ENCODE measurements around the gene DLG2. TPM values are rescaled to one million over a fixed set of nuclear protein-coding genes. Genes with fewer than 3 reads are reported as not detected.

The DLG2 gene
- total and polyA plus RNA-seq, 2 donors (not counting 3 experiments of a cell fraction or from before 2014, with no cell fraction given), result 0.15 to 1.1 TPM

GRCh38 chr11:85526564-85526963, 100.6 kb downstream of the DLG2 start:
- no peak for FAIRE-seq
- no peak for DNase-seq (ENCODE audit: low read depth, low spot score)
- intact Hi-C loops (cut with micrococcal nuclease), result no loop called here
- Histone ChIP-seq H3K27ac (ENCODE audit: insufficient read depth, low read depth, low read length) (no peak overlapping the region), H3K4me3 (replicated peaks in 1 of 3; ENCODE audit: insufficient read depth in 1 of 3, low read depth in 1 of 3, low read length in 3 of 3) (no peak overlapping the region), H3K4me2 (ENCODE audit: insufficient read depth, low read length) (no peak overlapping the region), H3K4me1 (ENCODE audit: control insufficient read depth, extremely low read depth, insufficient read depth, low read length) (no peaks in the 10 kb centered on the region), H3K27me3 (ENCODE audit: control insufficient read depth in 2 of 2, insufficient read depth in 2 of 2, low read length in 2 of 2) (no peaks in the 10 kb centered on the region), H3K79me2 (ENCODE audit: control insufficient read depth, insufficient read depth, low read length) (no peaks in the 10 kb centered on the region), H3K9ac (replicated peaks; ENCODE audit: extremely low read depth, insufficient read depth, low read length) (no peak overlapping the region), H2AFZ (ENCODE audit: low read depth, low read length) (no peak overlapping the region), H4K20me1 (replicated peaks; ENCODE audit: control insufficient read depth, extremely low read depth, insufficient read depth, low read length) (no peaks in the 10 kb centered on the region), H3K36me3 (ENCODE audit: control insufficient read depth in 2 of 2, extremely low read depth in 1 of 2, insufficient read depth in 2 of 2, low read length in 2 of 2) (no peaks in the 10 kb centered on the region), H3K9me3 (replicated peaks; ENCODE audit: control insufficient read depth, insufficient read depth, low read length) (no peaks in the 10 kb centered on the region), H3K9me1 (replicated peaks; ENCODE audit: control insufficient read depth, extremely low read depth, insufficient read depth, low read length) (no peaks in the 10 kb centered on the region)
- TF ChIP-seq GATA2 (IDR thresholded peaks at IDR 0.05; ENCODE audit: insufficient read depth, insufficient read length, low read depth, low read length) (no peak), MYC (IDR thresholded peaks at IDR 0.05; ENCODE audit: low read depth, low read length) (no peak), JUN (IDR thresholded peaks at IDR 0.05; ENCODE audit: borderline replicate concordance, insufficient read depth, insufficient read length, low read depth) (no peak), POLR2A (IDR thresholded peaks at IDR 0.05; ENCODE audit: low read depth, low read length) (no peak), CTCF (IDR thresholded peaks at IDR 0.05; ENCODE audit: extremely low read depth in 1 of 2, insufficient read depth in 1 of 2, low read depth in 1 of 2, low read length in 2 of 2) (no peak), FOS (IDR thresholded peaks at IDR 0.05; ENCODE audit: borderline replicate concordance, insufficient read depth, low read length) (no peak), MAX (IDR thresholded peaks at IDR 0.05; ENCODE audit: insufficient read depth, insufficient read length) (no peak), POLR2AphosphoS5 (IDR thresholded peaks at IDR 0.05; ENCODE audit: insufficient read depth, low read depth, low read length) (no peak), EZH2 (IDR thresholded peaks at IDR 0.05; ENCODE audit: borderline replicate concordance, low read depth, low read length, severe bottlenecking) (no peak)
- ChIA-PET POLR2A (no interaction called here), CTCF (no interaction called here)
- no TSS peak for BruUV-seq (replicated peaks)
- dilution Hi-C loops (cut with MboI; ENCODE audit: extremely low pct_ligation_motif_present, low sequenced_read_pairs), result no loop called here
